Activated naive CD4-positive, alpha-beta T cell treated with anti-CD3 and anti-CD28 coated beads, Interleukin-2, amount 10 ng/mL, durations not matched to agents 7 days and 5 days (primary cell): ENCODE measurements around the gene HSPBAP1.
"Not testable (repeated sequence)": the region's sequence is repeated elsewhere in the genome, so short reads cannot be mapped to it uniquely, and the experiment has no call there.

ENCODE experiments used
- CTCF ChIA-PET: fragments of 350-600 bp; sonication (Branson Sonifier 250); formaldehyde crosslinking; loops from one replicate; lab custom pipeline; 2021; ENCODE audit warnings: antibody characterized with exemption; lab: Charles Lee
- DNase-seq: peaks from one replicate; pipeline ENCODE4 v3.0.0-alpha.2; 2020
- H3K27ac Mint-ChIP-seq: one replicate; pipeline ENCODE4 v1.8.0; 2021; ENCODE audit warnings: mild to moderate bottlenecking, moderate library complexity, mixed read lengths
- H3K27me3 Mint-ChIP-seq: one replicate; pipeline ENCODE4 v1.8.0; 2021; ENCODE audit warnings: mild to moderate bottlenecking, mixed read lengths
- H3K36me3 Mint-ChIP-seq: one replicate; pipeline ENCODE4 v1.8.0; 2021; ENCODE audit warnings: mixed read lengths
- H3K4me1 Mint-ChIP-seq: one replicate; pipeline ENCODE4 v1.8.0; 2021; ENCODE audit warnings: mixed read lengths
- H3K4me3 Mint-ChIP-seq: one replicate; pipeline ENCODE4 v1.8.0; 2021; ENCODE audit warnings: mild to moderate bottlenecking, moderate library complexity, mixed read lengths
- H3K9me3 Mint-ChIP-seq: one replicate; pipeline ENCODE4 v1.8.0; 2021; ENCODE audit warnings: mixed read lengths

HSPBAP1 gene

GRCh38 chr3:122742234-122742633, 51.4 kb downstream of the HSPBAP1 start:
- Mint-ChIP-seq H3K36me3 (peaks cover 35% of the 10 kb centered on the region), H3K27ac (no peak overlapping the region), H3K4me3 (no peak overlapping the region), H3K4me1 (no peaks in the 10 kb centered on the region), H3K9me3 (peaks cover 2% of the 10 kb centered on the region), H3K27me3 (no peaks in the 10 kb centered on the region)
- CTCF ChIA-PET = no interaction called here
- DNase-seq = no peak

- CTCF ChIA-PET = no interaction called here
- Mint-ChIP-seq H3K9me3 (no peaks in the 10 kb centered on the region), H3K4me1 (no peaks in the 10 kb centered on the region), H3K27me3 (no peaks in the 10 kb centered on the region), H3K27ac (no peak overlapping the region), H3K36me3 (peaks cover 29% of the 10 kb centered on the region), H3K4me3 (no peak overlapping the region)
- DNase-seq = no peak
Measured at GRCh38 chr3:122739172-122739571, 54.5 kb downstream of the HSPBAP1 start.

GRCh38 chr3:122732682-122733525, 60.7 kb downstream of the HSPBAP1 start:
- H3K9me3 Mint-ChIP-seq, H3K27ac Mint-ChIP-seq, H3K4me1 Mint-ChIP-seq, H3K27me3 Mint-ChIP-seq, H3K4me3 Mint-ChIP-seq, DNase-seq, CTCF ChIA-PET: not testable (repeated sequence)
- peaks cover 51% of the 10 kb centered on the region for H3K36me3 Mint-ChIP-seq

- CTCF ChIA-PET = no interaction called here
- no peak for DNase-seq
- peaks cover 3% of the 10 kb centered on the region for H3K9me3 Mint-ChIP-seq
- H3K27ac Mint-ChIP-seq = no peak overlapping the region
- H3K36me3 Mint-ChIP-seq = peaks cover 68% of the 10 kb centered on the region
- H3K4me3 Mint-ChIP-seq = no peak overlapping the region
- H3K4me1 Mint-ChIP-seq = no peaks in the 10 kb centered on the region
- H3K27me3 Mint-ChIP-seq = no peaks in the 10 kb centered on the region
Measured at GRCh38 chr3:122730240-122730639, 63.4 kb downstream of the HSPBAP1 start.

GRCh38 chr3:122728756-122729514, 64.7 kb downstream of the HSPBAP1 start:
- no peak overlapping the region for H3K27ac Mint-ChIP-seq
- no peaks in the 10 kb centered on the region for H3K4me1 Mint-ChIP-seq
- H3K9me3 Mint-ChIP-seq = peaks cover 3% of the 10 kb centered on the region
- no peak for DNase-seq
- H3K27me3 Mint-ChIP-seq = no peaks in the 10 kb centered on the region
- no peak overlapping the region for H3K4me3 Mint-ChIP-seq
- H3K36me3 Mint-ChIP-seq = peaks cover 72% of the 10 kb centered on the region
- CTCF ChIA-PET = no interaction called here

- peaks cover 3% of the 10 kb centered on the region for H3K9me3 Mint-ChIP-seq
- CTCF ChIA-PET = interaction anchor here (0.9 kb wide), 1 partner anchor 27 kb away, joined by 4 read pairs; no protein-coding TSS in a partner anchor
- no peak for DNase-seq
- H3K4me1 Mint-ChIP-seq = no peaks in the 10 kb centered on the region
- no peaks in the 10 kb centered on the region for H3K27me3 Mint-ChIP-seq
- H3K27ac Mint-ChIP-seq = no peak overlapping the region
- H3K36me3 Mint-ChIP-seq = peaks cover 74% of the 10 kb centered on the region
- H3K4me3 Mint-ChIP-seq = no peak overlapping the region
Measured at GRCh38 chr3:122728186-122728585, 65.4 kb downstream of the HSPBAP1 start.

GRCh38 chr3:122727766-122728165, 65.9 kb downstream of the HSPBAP1 start:
- peaks cover 76% of the 10 kb centered on the region for H3K36me3 Mint-ChIP-seq
- H3K9me3 Mint-ChIP-seq = peaks cover 3% of the 10 kb centered on the region
- no peaks in the 10 kb centered on the region for H3K27me3 Mint-ChIP-seq
- no peak for DNase-seq
- CTCF ChIA-PET = interaction anchor here (0.9 kb wide), 1 partner anchor 27 kb away, joined by 4 read pairs; no protein-coding TSS in a partner anchor
- no peak overlapping the region for H3K4me3 Mint-ChIP-seq
- no peaks in the 10 kb centered on the region for H3K4me1 Mint-ChIP-seq
- no peak overlapping the region for H3K27ac Mint-ChIP-seq

GRCh38 chr3:122727294-122727693, 66.3 kb downstream of the HSPBAP1 start:
- H3K9me3 Mint-ChIP-seq = no peaks in the 10 kb centered on the region
- peaks cover 76% of the 10 kb centered on the region for H3K36me3 Mint-ChIP-seq
- no peaks in the 10 kb centered on the region for H3K27me3 Mint-ChIP-seq
- peak overlapping the region; percentile 4 for H3K27ac Mint-ChIP-seq
- no peaks in the 10 kb centered on the region for H3K4me1 Mint-ChIP-seq
- no peak overlapping the region for H3K4me3 Mint-ChIP-seq
- DNase-seq = no peak
- CTCF ChIA-PET = no interaction called here

GRCh38 chr3:122725106-122725505, 68.5 kb downstream of the HSPBAP1 start:
- no peak overlapping the region for H3K27ac Mint-ChIP-seq
- H3K4me1 Mint-ChIP-seq = no peaks in the 10 kb centered on the region
- H3K36me3 Mint-ChIP-seq = peaks cover 78% of the 10 kb centered on the region
- no peak overlapping the region for H3K4me3 Mint-ChIP-seq
- no peak for DNase-seq
- no peaks in the 10 kb centered on the region for H3K9me3 Mint-ChIP-seq
- H3K27me3 Mint-ChIP-seq = no peaks in the 10 kb centered on the region
- CTCF ChIA-PET = no interaction called here

GRCh38 chr3:122719273-122719921, 74.2 kb downstream of the HSPBAP1 start:
- CTCF ChIA-PET = no interaction called here
- Mint-ChIP-seq H3K27ac (no peak overlapping the region), H3K4me1 (no peaks in the 10 kb centered on the region), H3K9me3 (no peaks in the 10 kb centered on the region), H3K36me3 (peaks cover 87% of the 10 kb centered on the region), H3K27me3 (no peaks in the 10 kb centered on the region), H3K4me3 (no peak overlapping the region)
- no peak for DNase-seq

- Mint-ChIP-seq H3K4me1 (peaks cover 9% of the 10 kb centered on the region), H3K9me3 (no peaks in the 10 kb centered on the region), H3K36me3 (peaks cover 88% of the 10 kb centered on the region), H3K4me3 (no peak overlapping the region), H3K27me3 (no peaks in the 10 kb centered on the region), H3K27ac (no peak overlapping the region)
- CTCF ChIA-PET = interaction anchor here (1.1 to 1.4 kb wide), 3 partner anchors 10 to 20 kb away, joined by 3 to 5 read pairs (median 3); no protein-coding TSS in a partner anchor
- no peak for DNase-seq
Measured at GRCh38 chr3:122716667-122717066, 77.0 kb downstream of the HSPBAP1 start.

GRCh38 chr3:122714273-122714672, 79.4 kb downstream of the HSPBAP1 start:
- Mint-ChIP-seq H3K9me3 (no peaks in the 10 kb centered on the region), H3K4me3 (no peak overlapping the region), H3K36me3 (peaks cover 87% of the 10 kb centered on the region), H3K27me3 (no peaks in the 10 kb centered on the region), H3K4me1 (peaks cover 33% of the 10 kb centered on the region), H3K27ac (no peak overlapping the region)
- DNase-seq = no peak
- CTCF ChIA-PET = no interaction called here

- Mint-ChIP-seq H3K27ac (peak overlapping the region; percentile 67), H3K4me1 (peaks cover 41% of the 10 kb centered on the region), H3K36me3 (peaks cover 84% of the 10 kb centered on the region)
- H3K9me3 Mint-ChIP-seq, CTCF ChIA-PET, H3K4me3 Mint-ChIP-seq, H3K27me3 Mint-ChIP-seq, DNase-seq: not testable (repeated sequence)
Measured at GRCh38 chr3:122710616-122711251, 82.9 kb downstream of the HSPBAP1 start.

- peaks cover 28% of the 10 kb centered on the region for H3K4me1 Mint-ChIP-seq
- no peak overlapping the region for H3K4me3 Mint-ChIP-seq
- CTCF ChIA-PET = no interaction called here
- peaks cover 83% of the 10 kb centered on the region for H3K36me3 Mint-ChIP-seq
- no peak for DNase-seq
- no peaks in the 10 kb centered on the region for H3K9me3 Mint-ChIP-seq
- H3K27ac Mint-ChIP-seq = no peak overlapping the region
- no peaks in the 10 kb centered on the region for H3K27me3 Mint-ChIP-seq
Measured at GRCh38 chr3:122705379-122705778, 88.3 kb downstream of the HSPBAP1 start.
